ENCODE results near the gene FAM89A. TPM values are rescaled to one million over a fixed set of nuclear protein-coding genes. Genes with fewer than 3 reads are reported as not detected.

FAM89A gene
- total RNA-seq, 2 experiments from 2014 or later: 5.6 to 9.7 TPM

DNA sequence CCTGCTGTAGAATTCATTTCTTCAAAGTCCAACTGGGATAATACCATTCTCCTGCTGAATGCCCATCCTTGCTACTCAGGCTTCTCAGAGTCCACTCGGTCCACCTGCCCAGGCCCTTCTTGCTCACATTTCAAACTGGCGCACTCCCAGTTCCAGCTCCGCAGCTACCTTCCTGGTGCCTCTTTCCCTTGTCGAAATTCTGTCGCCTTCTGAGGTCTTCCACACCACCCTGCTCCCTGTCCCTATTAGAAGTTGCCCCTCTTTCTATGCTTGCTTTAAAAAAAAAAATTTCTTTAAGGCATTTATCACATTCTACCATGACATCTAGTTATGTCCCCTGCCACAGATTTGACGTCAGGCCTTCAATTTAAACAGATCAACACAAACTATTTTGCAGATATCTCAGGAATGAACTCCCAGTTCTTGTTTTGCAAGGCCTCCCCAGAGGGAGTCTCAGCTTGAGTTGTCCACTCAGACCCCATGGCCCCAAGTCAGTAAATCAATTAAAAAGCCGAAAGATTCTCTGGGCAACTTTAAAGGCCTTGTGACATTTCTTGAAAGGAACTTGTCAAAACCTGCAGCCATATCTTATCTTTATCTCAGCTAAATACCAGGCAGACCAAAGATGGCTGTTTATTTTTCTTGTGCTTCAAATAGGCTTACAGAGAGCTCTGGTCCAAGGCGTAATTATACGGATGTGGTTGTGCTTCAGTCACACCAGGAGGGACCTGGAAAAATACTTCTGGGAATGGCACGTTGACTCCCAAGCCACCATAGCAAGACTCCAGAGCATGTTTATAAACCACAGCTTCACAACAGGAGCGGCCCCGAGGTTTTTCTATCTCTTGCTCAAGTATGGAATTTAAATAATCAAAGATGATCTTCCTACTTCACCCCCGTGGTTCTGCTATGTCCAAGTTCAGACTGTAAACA lies 2.2 kb downstream of the FAM89A start:
- CTCF ChIA-PET (ENCODE audit: unreplicated experiment): interaction anchor here (1.2 kb wide), 1 partner anchor 58 kb away, joined by 3 read pairs; no protein-coding TSS in a partner anchor
- Histone ChIP-seq H3K4me3 (ENCODE audit: low read depth, low read length, poor library complexity, severe bottlenecking) (no peak overlapping the region), H3K9me3 (ENCODE audit: low read length) (no peaks in the 10 kb centered on the region), H2AFZ (ENCODE audit: low read length) (no peak overlapping the region), H3K9me2 (ENCODE audit: insufficient read depth, low read length) (no peaks in the 10 kb centered on the region), H3K4me1 (ENCODE audit: insufficient read depth, low read length, poor library complexity, severe bottlenecking) (peaks cover 4% of the 10 kb centered on the region), H3K4me2 (ENCODE audit: low read length) (no peak overlapping the region), H3K36me3 (ENCODE audit: insufficient read depth, low read length) (no peaks in the 10 kb centered on the region), H4K20me1 (ENCODE audit: insufficient read depth, low read length) (0 out of 2 replicates have a peak, but pooled peaks cover 4% of the 10 kb centered on the region), H3K79me2 (ENCODE audit: insufficient read depth, low read depth, low read length) (no peaks in the 10 kb centered on the region), H3K27ac (ENCODE audit: low read depth, low read length, poor library complexity, severe bottlenecking) (no peak overlapping the region)
- DNase-seq (ENCODE audit: low spot score): no peak
- no TSS peak for BruUV-seq (replicated peaks)
- TF ChIP-seq EZH2phosphoT487 (IDR thresholded peaks at IDR 0.05; ENCODE audit: borderline replicate concordance, low read depth, low read length): no peak
- TF ChIP-seq, protein P1, sequence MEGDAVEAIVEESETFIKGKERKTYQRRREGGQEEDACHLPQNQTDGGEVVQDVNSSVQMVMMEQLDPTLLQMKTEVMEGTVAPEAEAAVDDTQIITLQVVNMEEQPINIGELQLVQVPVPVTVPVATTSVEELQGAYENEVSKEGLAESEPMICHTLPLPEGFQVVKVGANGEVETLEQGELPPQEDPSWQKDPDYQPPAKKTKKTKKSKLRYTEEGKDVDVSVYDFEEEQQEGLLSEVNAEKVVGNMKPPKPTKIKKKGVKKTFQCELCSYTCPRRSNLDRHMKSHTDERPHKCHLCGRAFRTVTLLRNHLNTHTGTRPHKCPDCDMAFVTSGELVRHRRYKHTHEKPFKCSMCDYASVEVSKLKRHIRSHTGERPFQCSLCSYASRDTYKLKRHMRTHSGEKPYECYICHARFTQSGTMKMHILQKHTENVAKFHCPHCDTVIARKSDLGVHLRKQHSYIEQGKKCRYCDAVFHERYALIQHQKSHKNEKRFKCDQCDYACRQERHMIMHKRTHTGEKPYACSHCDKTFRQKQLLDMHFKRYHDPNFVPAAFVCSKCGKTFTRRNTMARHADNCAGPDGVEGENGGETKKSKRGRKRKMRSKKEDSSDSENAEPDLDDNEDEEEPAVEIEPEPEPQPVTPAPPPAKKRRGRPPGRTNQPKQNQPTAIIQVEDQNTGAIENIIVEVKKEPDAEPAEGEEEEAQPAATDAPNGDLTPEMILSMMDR (conservative IDR thresholded peaks at IDR 0.05; ENCODE audit: low read length): no peak
- POLR2A ChIA-PET: interaction anchor here (0.6 kb wide), 1 partner anchor 168 kb away, joined by 3 read pairs; no protein-coding TSS in a partner anchor
- intact Hi-C loops (cut with micrococcal nuclease; ENCODE audit: unreplicated experiment): loop anchor here (2.0 kb wide), 1 partner anchor 59 kb away; the partner anchor contains the start of genes ARV1 and TTC13

DNA sequence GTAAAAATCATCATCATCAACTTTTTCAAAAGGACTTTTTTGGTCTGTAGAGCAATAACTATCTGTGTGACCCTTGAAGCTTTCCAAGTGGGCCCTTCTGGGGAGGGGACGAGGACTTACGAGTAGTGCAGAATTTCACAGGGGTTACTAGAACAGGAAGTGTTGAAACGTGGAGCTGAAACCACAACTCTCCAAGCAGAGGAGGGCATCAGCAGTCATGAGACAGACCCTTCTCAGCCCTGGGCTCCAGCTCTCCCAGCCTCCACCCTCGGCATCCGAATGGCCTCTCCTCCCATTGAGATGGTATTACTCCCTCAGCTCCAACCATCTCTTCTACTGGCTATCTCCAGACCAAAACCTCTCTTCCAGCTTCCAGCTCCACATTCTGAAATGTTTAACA lies 3.6 kb downstream of the FAM89A start:
- Histone ChIP-seq H3K79me2 (ENCODE audit: insufficient read depth, low read depth, low read length) (no peaks in the 10 kb centered on the region), H3K9me2 (ENCODE audit: insufficient read depth, low read length) (no peaks in the 10 kb centered on the region), H3K4me3 (ENCODE audit: low read depth, low read length, poor library complexity, severe bottlenecking) (no peak overlapping the region), H2AFZ (ENCODE audit: low read length) (no peak overlapping the region), H3K4me2 (ENCODE audit: low read length) (no peak overlapping the region), H3K9me3 (ENCODE audit: low read length) (no peaks in the 10 kb centered on the region), H3K4me1 (ENCODE audit: insufficient read depth, low read length, poor library complexity, severe bottlenecking) (peaks cover 4% of the 10 kb centered on the region), H3K36me3 (ENCODE audit: insufficient read depth, low read length) (no peaks in the 10 kb centered on the region), H4K20me1 (ENCODE audit: insufficient read depth, low read length) (0 out of 2 replicates have a peak, but pooled peaks cover 4% of the 10 kb centered on the region), H3K27ac (ENCODE audit: low read depth, low read length, poor library complexity, severe bottlenecking) (no peak overlapping the region)
- POLR2A ChIA-PET: interaction anchor here (0.6 kb wide), 2 partner anchors 32 to 47 kb away, joined by 3 read pairs; no protein-coding TSS in a partner anchor
- no TSS peak for BruUV-seq (replicated peaks)
- intact Hi-C loops (cut with micrococcal nuclease; ENCODE audit: unreplicated experiment): no loop called here
- no peak for TF ChIP-seq EZH2phosphoT487 (IDR thresholded peaks at IDR 0.05; ENCODE audit: borderline replicate concordance, low read depth, low read length)
- TF ChIP-seq, protein P1 (conservative IDR thresholded peaks at IDR 0.05; ENCODE audit: low read length): no peak
- DNase-seq (ENCODE audit: low spot score): no peak
- CTCF ChIA-PET (ENCODE audit: unreplicated experiment): no interaction called here
